HTERT RPE-1 (cell line): ENCODE measurements around the gene NHSL2.

Experiments
- in situ Hi-C: fragments of 300-500 bp; cut with MboI; formaldehyde crosslinking; loops from 4 replicates; pipeline ENCODE4 v1.14.3; 2020; ENCODE audit warnings: low sequenced_read_pairs

NHSL2 gene

GRCh38 chrX:72105436-72105835 is 194.8 kb downstream of the NHSL2 start:
- in situ Hi-C loops: no loop called here

DNA sequence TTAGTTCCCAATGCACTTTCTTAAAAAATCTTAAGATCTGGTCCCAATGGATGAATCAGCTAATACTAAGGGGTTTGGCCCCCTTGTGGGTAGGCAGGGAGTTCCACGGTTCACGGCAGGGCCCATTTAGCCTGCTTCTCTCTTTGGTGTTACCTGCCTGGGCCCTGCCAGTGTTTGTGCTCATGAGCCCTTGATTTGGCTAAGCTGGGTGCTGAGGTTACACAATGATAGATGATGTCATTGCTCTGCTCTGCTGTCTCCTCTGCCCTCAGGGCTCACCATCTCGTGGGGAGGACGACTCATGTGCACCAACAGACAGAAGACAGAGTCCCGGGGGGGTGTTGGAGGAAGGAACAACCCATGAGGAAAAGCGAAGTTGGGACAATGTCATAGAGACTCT is 196.7 kb downstream of the NHSL2 start:
- in situ Hi-C loops: no loop called here

- in situ Hi-C loops: no loop called here
These were observed 197.4 kb downstream of the NHSL2 start for GRCh38 chrX:72107841-72108595.

- in situ Hi-C loops: no loop called here
These were observed 198.0 kb downstream of the NHSL2 start for GRCh38 chrX:72108666-72109065.

- in situ Hi-C loops: no loop called here
These were observed 199.6 kb downstream of the NHSL2 start for GRCh38 chrX:72110051-72110875.

GRCh38 chrX:72110876-72111708 is 200.4 kb downstream of the NHSL2 start:
- in situ Hi-C loops: no loop called here

GRCh38 chrX:72113461-72113860 is 202.8 kb downstream of the NHSL2 start:
- in situ Hi-C loops: no loop called here

DNA sequence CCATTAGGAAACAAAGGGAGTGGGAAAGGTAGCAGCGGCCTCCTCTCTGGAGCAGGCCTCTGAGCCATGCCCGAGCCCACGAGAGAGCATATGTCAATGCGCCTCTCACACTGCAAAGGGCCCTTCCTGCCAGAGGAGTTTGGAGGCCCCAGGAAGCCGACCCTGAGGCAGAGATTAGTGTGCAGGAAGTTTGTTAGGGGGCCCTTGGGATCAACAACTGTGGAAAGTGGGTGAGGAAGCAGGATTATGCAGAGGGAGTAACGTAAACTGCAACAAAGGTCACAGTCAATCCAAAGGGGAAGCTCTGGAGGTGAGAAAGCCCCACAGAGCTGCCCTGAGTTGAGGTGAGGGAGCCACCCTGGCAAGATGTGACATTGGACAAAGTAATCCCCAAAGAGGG is 203.7 kb downstream of the NHSL2 start:
- in situ Hi-C loops: no loop called here

DNA sequence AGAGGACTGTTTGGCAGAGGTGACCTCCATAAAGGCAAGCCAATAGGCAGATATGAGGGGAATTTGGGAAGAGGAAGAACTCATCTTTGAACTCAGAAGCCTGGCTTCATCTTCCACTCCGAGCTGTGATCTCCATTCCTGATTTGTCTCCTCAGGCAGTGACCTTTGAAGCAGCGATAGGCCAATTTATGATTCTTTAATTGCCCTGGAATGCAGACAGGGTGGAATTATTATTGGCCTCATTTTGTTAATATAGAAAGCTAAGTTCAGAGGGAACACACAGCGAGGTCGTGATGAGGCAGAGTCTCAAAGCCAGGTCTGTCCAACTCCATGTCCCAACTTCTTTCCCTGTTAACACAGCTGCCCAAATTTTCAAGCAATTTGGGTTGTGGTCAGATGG is 204.2 kb downstream of the NHSL2 start:
- in situ Hi-C loops: no loop called here

DNA sequence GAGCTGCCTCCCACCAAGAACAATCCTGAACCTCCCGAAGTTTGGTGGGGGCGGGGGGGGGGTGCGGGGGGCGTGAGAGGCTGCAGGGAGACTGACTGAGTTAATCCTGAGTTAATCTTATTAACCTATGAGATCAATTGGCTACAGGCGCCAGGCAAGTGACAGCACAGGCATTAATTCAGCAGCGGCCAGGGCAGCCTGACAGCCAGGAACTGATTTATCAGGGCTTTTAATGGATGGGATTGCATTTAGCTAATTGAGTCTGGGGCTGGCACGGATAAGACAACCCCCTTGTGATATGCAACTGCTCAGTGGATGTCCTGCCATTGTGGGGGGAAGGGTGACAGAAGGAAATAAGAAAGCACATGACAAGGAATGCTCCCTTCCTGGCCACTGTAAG is 204.7 kb downstream of the NHSL2 start:
- in situ Hi-C loops: no loop called here

GRCh38 chrX:72117636-72118210 is 207.1 kb downstream of the NHSL2 start:
- in situ Hi-C loops: no loop called here

DNA sequence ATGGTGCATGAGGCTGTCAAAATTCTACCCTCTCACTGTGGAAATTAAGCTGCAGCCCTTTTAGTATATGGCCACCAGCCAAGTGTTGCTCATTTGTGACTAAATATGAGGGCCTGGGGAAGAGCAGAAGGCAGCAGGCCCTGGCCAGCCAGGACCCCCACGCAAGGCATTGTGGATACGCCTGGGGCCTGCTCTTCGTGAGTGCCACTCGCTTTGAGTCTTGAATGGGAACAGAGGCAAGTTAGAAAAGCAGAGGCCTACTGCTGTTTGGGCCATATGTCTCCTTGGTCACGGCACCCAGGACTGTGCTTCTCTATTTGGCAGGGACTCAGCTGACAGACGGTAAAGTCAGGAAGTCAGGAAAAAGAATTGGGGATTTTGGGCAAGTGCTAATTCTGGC is 210.2 kb downstream of the NHSL2 start:
- in situ Hi-C loops: no loop called here

GRCh38 chrX:72121383-72121782 is 210.7 kb downstream of the NHSL2 start:
- in situ Hi-C loops: no loop called here

GRCh38 chrX:72122621-72123337 is 212.1 kb downstream of the NHSL2 start:
- in situ Hi-C loops: no loop called here

- in situ Hi-C loops: no loop called here
These were observed 213.0 kb downstream of the NHSL2 start for GRCh38 chrX:72123471-72124185.

- in situ Hi-C loops: no loop called here
These were observed 214.0 kb downstream of the NHSL2 start for GRCh38 chrX:72124540-72125201.

DNA sequence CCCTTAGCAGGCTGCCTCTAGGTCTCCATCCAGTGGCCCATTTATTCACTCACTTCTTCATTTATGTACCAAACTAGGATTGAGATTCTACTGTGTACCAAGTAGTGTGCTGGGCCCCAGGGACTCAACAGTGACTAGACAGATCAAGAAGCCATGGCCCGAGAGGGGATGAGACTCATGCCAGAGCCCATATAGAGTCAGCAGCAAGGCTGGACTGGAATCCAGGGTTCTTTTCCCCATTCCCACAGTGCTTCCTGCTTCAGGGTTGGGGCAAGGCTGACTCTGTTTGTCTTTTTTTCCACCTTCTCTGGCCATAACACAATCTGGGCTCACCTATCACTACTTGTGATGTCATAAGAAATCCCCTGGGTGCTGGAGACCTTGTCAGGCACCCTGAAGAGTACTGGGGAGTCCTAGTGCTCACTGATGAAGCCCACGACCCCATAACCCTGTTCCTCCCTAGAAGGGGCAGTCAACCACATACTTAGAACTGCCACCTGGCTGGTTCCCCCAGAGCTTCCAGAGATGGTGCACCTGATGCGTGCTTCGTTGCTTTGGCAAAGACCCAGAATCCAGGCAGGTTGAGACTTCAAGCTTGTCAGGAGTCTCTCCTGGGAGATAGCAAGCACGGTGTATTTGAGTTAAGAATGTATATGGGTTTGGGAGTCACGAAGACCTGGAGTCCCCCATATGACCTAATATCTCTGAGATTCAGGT is 214.8 kb downstream of the NHSL2 start:
- in situ Hi-C loops: no loop called here

DNA sequence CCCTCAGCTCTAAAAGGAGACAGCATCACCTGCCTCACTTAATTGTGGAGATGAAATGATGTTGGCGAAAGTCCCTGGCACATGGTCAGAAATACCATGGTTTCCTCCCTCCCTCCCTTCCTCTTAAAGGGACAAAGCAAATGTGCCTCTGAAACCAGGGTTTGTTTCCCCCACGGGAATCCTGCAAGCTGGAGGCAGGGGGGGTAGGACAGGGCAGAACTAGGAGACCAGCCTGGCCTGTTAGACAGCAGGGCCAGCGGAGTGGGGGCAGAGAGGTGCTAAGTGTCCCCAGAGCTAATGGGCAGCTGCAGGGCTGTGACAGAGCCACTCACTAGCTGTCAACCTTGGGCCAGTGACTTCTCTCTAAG is 215.4 kb downstream of the NHSL2 start:
- in situ Hi-C loops: no loop called here
